Measurements from ENCODE around the gene LRRC49.

The LRRC49 gene

DNA sequence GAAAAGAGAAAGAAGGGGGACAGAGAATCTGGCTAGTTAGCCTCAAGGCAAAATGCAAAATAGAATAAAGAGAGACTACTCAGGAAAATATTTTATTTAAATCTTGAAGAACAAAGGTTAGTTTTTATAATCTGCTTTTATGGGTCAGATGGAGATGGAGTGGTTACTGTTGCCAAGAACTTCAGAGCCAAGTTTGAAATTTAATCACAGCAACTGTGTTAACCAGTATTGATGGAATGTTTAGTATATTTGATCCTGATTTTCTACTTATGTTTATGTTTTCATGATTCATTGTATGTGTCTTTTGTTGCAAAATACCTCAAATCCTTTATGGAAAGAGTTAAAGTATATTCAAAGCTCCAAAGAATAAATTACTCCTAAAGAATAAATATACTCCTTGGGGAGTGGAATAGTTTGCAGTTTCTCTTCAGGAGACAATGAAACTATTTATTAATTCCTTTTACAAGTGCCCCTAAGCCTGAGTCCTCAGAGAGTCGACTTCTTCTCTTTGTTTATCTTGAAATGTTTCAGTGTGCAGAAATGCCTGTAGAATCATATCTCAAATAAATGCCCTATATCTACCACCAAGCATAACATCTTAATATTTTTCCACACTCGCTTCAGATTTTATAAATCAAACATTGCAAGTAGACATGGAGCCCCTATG, 161.8 kb downstream of the LRRC49 start:
- Histone ChIP-seq H3K4me3 (replicated peaks; ENCODE audit: low read depth, low read length) (no peak overlapping the region), H3K27me3 (replicated peaks; ENCODE audit: control insufficient read depth, insufficient read depth, low read length) (no peaks in the 10 kb centered on the region), H3K36me3 (ENCODE audit: control insufficient read depth, insufficient read depth, low read length) (no peaks in the 10 kb centered on the region)
- TF ChIP-seq, protein P1, sequence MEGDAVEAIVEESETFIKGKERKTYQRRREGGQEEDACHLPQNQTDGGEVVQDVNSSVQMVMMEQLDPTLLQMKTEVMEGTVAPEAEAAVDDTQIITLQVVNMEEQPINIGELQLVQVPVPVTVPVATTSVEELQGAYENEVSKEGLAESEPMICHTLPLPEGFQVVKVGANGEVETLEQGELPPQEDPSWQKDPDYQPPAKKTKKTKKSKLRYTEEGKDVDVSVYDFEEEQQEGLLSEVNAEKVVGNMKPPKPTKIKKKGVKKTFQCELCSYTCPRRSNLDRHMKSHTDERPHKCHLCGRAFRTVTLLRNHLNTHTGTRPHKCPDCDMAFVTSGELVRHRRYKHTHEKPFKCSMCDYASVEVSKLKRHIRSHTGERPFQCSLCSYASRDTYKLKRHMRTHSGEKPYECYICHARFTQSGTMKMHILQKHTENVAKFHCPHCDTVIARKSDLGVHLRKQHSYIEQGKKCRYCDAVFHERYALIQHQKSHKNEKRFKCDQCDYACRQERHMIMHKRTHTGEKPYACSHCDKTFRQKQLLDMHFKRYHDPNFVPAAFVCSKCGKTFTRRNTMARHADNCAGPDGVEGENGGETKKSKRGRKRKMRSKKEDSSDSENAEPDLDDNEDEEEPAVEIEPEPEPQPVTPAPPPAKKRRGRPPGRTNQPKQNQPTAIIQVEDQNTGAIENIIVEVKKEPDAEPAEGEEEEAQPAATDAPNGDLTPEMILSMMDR (IDR thresholded peaks at IDR 0.05; ENCODE audit: insufficient read depth, low read length, poor library complexity, severe bottlenecking), result no peak
- no peak for DNase-seq (ENCODE audit: extremely low read depth, insufficient read length)

DNA sequence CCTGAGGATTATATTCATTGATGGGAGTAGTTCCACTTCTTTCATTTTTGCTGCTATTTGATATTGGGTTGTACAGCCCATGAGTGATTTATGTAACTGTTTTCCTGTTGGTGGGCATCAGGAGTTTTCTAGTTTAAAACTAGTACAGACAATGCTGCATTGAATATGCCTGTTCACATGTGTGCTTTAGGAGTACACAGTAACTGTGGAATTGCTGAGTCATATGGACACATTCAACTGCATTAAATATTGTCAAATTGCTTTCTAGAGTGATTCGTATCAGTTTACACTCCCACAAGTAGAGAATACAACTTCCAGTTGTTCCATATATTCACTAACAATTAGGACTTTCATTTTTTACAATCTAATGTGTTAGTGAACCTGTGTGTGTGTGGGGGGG, 162.8 kb downstream of the LRRC49 start:
- no peak for DNase-seq (ENCODE audit: extremely low read depth, insufficient read length)
- no peaks in the 10 kb centered on the region for H3K27me3 ChIP-seq (replicated peaks; ENCODE audit: control insufficient read depth, insufficient read depth, low read length)
- TF ChIP-seq, protein P1 (IDR thresholded peaks at IDR 0.05; ENCODE audit: insufficient read depth, low read length, poor library complexity, severe bottlenecking), result no peak

DNA sequence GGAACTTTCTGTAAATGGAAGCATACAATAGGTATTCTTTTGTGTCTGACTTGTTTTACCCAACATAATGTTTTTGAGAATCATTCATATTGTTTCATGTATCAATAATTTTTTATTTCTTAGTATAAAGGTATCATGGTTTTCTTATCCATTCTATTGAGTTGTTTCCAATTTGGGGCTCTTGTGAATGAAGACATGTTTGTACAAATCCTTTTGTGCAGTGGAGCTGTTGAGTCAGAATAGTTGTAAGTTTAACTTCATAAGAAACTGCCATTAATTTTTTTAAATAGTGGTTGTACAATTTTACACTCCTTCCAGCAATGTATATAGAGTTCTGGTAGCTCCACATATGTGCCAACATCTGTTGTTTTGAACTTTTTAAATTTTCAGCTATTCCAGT, 163.5 kb downstream of the LRRC49 start:
- TF ChIP-seq, protein P1 (IDR thresholded peaks at IDR 0.05; ENCODE audit: insufficient read depth, low read length, poor library complexity, severe bottlenecking), result no peak
- Histone ChIP-seq H3K27me3 (replicated peaks; ENCODE audit: control insufficient read depth, insufficient read depth, low read length) (no peaks in the 10 kb centered on the region), H3K4me3 (replicated peaks; ENCODE audit: low read depth, low read length) (no peak overlapping the region), H3K36me3 (ENCODE audit: control insufficient read depth, insufficient read depth, low read length) (no peaks in the 10 kb centered on the region)
- no peak for DNase-seq (ENCODE audit: extremely low read depth, insufficient read length)

More for the DNA sequence above, 162.8 kb downstream of the LRRC49 start:
- H3K4me3 ChIP-seq (replicated peaks; ENCODE audit: low read depth, low read length), result no peak overlapping the region
- H3K36me3 ChIP-seq (ENCODE audit: control insufficient read depth, insufficient read depth, low read length), result no peaks in the 10 kb centered on the region

DNA sequence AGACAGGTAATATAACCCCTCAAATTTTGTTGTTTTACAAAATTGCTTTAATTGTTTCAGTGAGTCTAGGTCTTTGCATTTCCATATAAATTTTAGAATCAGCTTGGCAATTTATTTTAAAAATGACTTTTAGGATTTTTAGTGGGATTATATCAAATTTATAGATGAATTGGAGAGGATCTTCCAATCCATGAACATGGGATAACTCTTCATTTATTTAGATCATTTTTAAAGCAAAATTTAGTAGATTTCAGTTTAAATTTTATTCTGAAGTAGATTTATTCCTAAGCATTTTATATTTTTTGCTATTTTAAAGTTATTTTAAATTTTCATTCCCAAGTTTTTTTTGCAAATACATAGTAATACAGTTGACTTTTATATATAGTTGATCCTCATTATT, 164.5 kb downstream of the LRRC49 start:
- no peak for DNase-seq (ENCODE audit: extremely low read depth, insufficient read length)
- H3K27me3 ChIP-seq (replicated peaks; ENCODE audit: control insufficient read depth, insufficient read depth, low read length), result no peaks in the 10 kb centered on the region
- no peak overlapping the region for H3K4me3 ChIP-seq (replicated peaks; ENCODE audit: low read depth, low read length)
- H3K36me3 ChIP-seq (ENCODE audit: control insufficient read depth, insufficient read depth, low read length), result no peaks in the 10 kb centered on the region
- TF ChIP-seq, protein P1 (IDR thresholded peaks at IDR 0.05; ENCODE audit: insufficient read depth, low read length, poor library complexity, severe bottlenecking), result no peak

DNA sequence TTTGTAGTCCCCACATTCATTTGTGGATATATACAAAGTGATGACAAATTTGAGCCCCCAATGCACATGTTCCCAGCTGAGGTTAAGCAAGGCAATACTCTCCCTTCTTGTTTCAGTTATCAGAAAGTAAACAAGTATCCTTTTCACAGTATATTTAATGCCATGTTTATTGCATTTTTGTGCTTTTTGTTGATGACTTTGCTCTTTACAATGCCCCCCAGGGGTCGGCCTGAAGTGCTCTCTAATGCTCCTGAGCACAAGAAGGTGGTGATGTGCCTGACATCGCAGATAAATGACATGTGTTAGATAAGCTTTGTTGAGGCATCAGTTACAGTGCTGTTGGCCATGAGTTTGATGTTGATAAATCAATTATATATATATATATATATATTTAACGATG, 165.0 kb downstream of the LRRC49 start:
- H3K36me3 ChIP-seq (ENCODE audit: control insufficient read depth, insufficient read depth, low read length), result no peaks in the 10 kb centered on the region
- no peak overlapping the region for H3K4me3 ChIP-seq (replicated peaks; ENCODE audit: low read depth, low read length)
- no peaks in the 10 kb centered on the region for H3K27me3 ChIP-seq (replicated peaks; ENCODE audit: control insufficient read depth, insufficient read depth, low read length)
- TF ChIP-seq, protein P1 (IDR thresholded peaks at IDR 0.05; ENCODE audit: insufficient read depth, low read length, poor library complexity, severe bottlenecking), result no peak
- DNase-seq (ENCODE audit: extremely low read depth, insufficient read length), result no peak

DNA sequence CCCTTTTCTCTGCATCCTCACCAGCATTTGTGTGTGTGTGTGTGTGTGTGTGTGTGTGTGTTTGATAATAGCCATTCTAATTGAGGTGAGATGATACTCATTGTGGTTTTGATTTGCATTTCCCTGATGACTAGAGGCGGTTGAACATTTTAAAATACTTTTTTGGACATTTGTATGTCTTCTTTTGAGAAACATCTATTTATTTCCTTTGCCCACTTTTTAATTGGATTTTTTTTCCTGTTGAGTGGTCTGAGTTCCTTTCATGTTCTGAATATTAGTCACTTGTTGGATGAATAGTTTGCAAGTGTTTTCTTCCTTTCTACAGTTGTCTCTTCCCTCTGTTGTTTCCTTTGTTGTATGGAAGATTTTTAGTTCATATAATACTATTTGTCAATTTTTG, 168.4 kb downstream of the LRRC49 start:
- no peak for DNase-seq (ENCODE audit: extremely low read depth, insufficient read length)
- H3K4me3 ChIP-seq (replicated peaks; ENCODE audit: low read depth, low read length), result no peak overlapping the region
- H3K36me3 ChIP-seq (ENCODE audit: control insufficient read depth, insufficient read depth, low read length), result no peaks in the 10 kb centered on the region
- no peaks in the 10 kb centered on the region for H3K27me3 ChIP-seq (replicated peaks; ENCODE audit: control insufficient read depth, insufficient read depth, low read length)
- TF ChIP-seq, protein P1 (IDR thresholded peaks at IDR 0.05; ENCODE audit: insufficient read depth, low read length, poor library complexity, severe bottlenecking), result no peak
